ENCODE results near the gene XRCC5.

- TF ChIP-seq POLR2AphosphoS5 (IDR thresholded peaks at IDR 0.05; ENCODE audit: low read depth, low read length): peak; percentile 35; the same call in 1 of the 2 replicates
- TF ChIP-seq POLR2A (IDR thresholded peaks at IDR 0.05; ENCODE audit: low read depth, low read length): no peak
- no peak for TF ChIP-seq TAF1 (IDR thresholded peaks at IDR 0.05; ENCODE audit: low read depth, low read length)
Measured at GRCh38 chr2:216144857-216145256, 35.7 kb downstream of the XRCC5 start.

Data from GM12891 (cell line).